NCI-H82 (cell line): ENCODE data around the gene PTPRT.

ENCODE experiments used
- DNase-seq: peaks from one replicate; lab custom pipeline; 2025; lab: John Stamatoyannopoulos, UW

The PTPRT gene

GRCh38 chr20:42714298-42715141 is 475.2 kb downstream of the PTPRT start:
- no peak for DNase-seq

GRCh38 chr20:42708266-42708665 is 481.4 kb downstream of the PTPRT start:
- no peak for DNase-seq

- DNase-seq: peak; percentile 91
These were observed 482.9 kb downstream of the PTPRT start for GRCh38 chr20:42706759-42707158.

GRCh38 chr20:42705550-42705949 is 484.2 kb downstream of the PTPRT start:
- no peak for DNase-seq

GRCh38 chr20:42703744-42704143 is 486.0 kb downstream of the PTPRT start:
- DNase-seq: no peak

- DNase-seq: no peak
These were observed 487.8 kb downstream of the PTPRT start for GRCh38 chr20:42701948-42702347.

GRCh38 chr20:42700372-42700771 is 489.3 kb downstream of the PTPRT start:
- DNase-seq: no peak

GRCh38 chr20:42697962-42698361 is 491.7 kb downstream of the PTPRT start:
- no peak for DNase-seq

- DNase-seq: no peak
These were observed 498.8 kb downstream of the PTPRT start for GRCh38 chr20:42690842-42691437.

GRCh38 chr20:42688576-42688975 is 501.1 kb downstream of the PTPRT start:
- DNase-seq: no peak

- no peak for DNase-seq
These were observed 503.6 kb downstream of the PTPRT start for GRCh38 chr20:42686057-42686456.

- DNase-seq: peak; percentile 10
These were observed 510.8 kb downstream of the PTPRT start for GRCh38 chr20:42678895-42679294.

GRCh38 chr20:42656130-42656529 is 533.6 kb downstream of the PTPRT start:
- no peak for DNase-seq

- no peak for DNase-seq
These were observed 537.4 kb downstream of the PTPRT start for GRCh38 chr20:42652266-42652665.

- DNase-seq: no peak
These were observed 539.4 kb downstream of the PTPRT start for GRCh38 chr20:42650191-42650746.

- DNase-seq: no peak
These were observed 540.0 kb downstream of the PTPRT start for GRCh38 chr20:42649748-42650147.

GRCh38 chr20:42646250-42646649 is 543.5 kb downstream of the PTPRT start:
- DNase-seq: no peak

- no peak for DNase-seq
These were observed 547.8 kb downstream of the PTPRT start for GRCh38 chr20:42641886-42642285.

GRCh38 chr20:42639140-42639539 is 550.6 kb downstream of the PTPRT start:
- no peak for DNase-seq

GRCh38 chr20:42635699-42636411 is 553.9 kb downstream of the PTPRT start:
- DNase-seq: no peak

GRCh38 chr20:42634156-42634555 is 555.5 kb downstream of the PTPRT start:
- peak; percentile 10 for DNase-seq

- DNase-seq: no peak
These were observed 561.0 kb downstream of the PTPRT start for GRCh38 chr20:42628683-42629082.

- DNase-seq: no peak
These were observed 576.6 kb downstream of the PTPRT start for GRCh38 chr20:42613076-42613475.
